PC-3 (cell line): ENCODE measurements around the gene ZNF25. TPM values are rescaled to one million over a fixed set of nuclear protein-coding genes. Genes with fewer than 3 reads are reported as not detected.

Experiments used
- ATAC-seq: fragments of 200-7000 bp; cut with Tn5 transposase; 2 replicates; pipeline ENCODE4 v1.9.1; 2020; ENCODE audit warnings: mild to moderate bottlenecking, moderate library complexity
- BruUV-seq: library from RNA; stranded (reverse); fragments of 400-500 nt; replicated peaks from 2 replicates; lab custom pipeline; 2021; lab: Mats Ljungman, UMichigan
- CTCF ChIA-PET: fragments of 300-600 bp; sonication (Branson Sonifier 250); formaldehyde crosslinking; loops from one replicate; lab custom pipeline; 2022; ENCODE audit warnings: antibody characterized with exemption; lab: Charles Lee
- POLR2A ChIA-PET: fragments of 300-600 bp; sonication (Branson Sonifier 250); formaldehyde crosslinking; loops from one replicate; lab custom pipeline; 2022; ENCODE audit warnings: antibody characterized with exemption; ENCODE audit not compliant: unreplicated experiment; lab: Charles Lee
- DNase-seq: peaks from one replicate; pipeline ENCODE4 v3.0.0-alpha.2; 2015
- H2AFZ ChIP-seq: fragments of 300-600 bp; sonication (generic); 2 replicates; pipeline ENCODE4 v1.6.0; 2016; ENCODE audit warnings: antibody characterized with exemption, low read length
- H3F3A ChIP-seq: fragments of 300-600 bp; sonication (generic); one replicate; pipeline ENCODE4 v1.6.0; 2017; ENCODE audit warnings: antibody characterized with exemption, low read length, control low read depth, mild to moderate bottlenecking; ENCODE audit not compliant: unreplicated experiment
- H3K27ac ChIP-seq: fragments of 300-600 bp; sonication (generic); 2 replicates; pipeline ENCODE4 v1.5.1; 2016; ENCODE audit warnings: mild to moderate bottlenecking, low read length
- H3K27me3 ChIP-seq: fragments of 300-600 bp; sonication (generic); 2 replicates; pipeline ENCODE4 v1.6.1; 2016; ENCODE audit warnings: low read length, mixed read lengths
- H3K36me3 ChIP-seq: fragments of 300-600 bp; sonication (generic); 2 replicates; pipeline ENCODE4 v1.6.1; 2016; ENCODE audit warnings: low read depth, mixed run types, low read length, mixed read lengths
- H3K4me1 ChIP-seq: fragments of 300-600 bp; sonication (generic); 2 replicates; pipeline ENCODE4 v1.5.1; 2016; ENCODE audit warnings: low read length; ENCODE audit not compliant: insufficient read depth
- H3K4me2 ChIP-seq: fragments of 300-600 bp; sonication (generic); 2 replicates; pipeline ENCODE4 v1.6.0; 2016; ENCODE audit warnings: low read length
- H3K4me3 ChIP-seq: fragments of 300-600 bp; sonication (generic); 2 replicates; pipeline ENCODE4 v1.5.1; 2016; ENCODE audit warnings: mild to moderate bottlenecking, low read length, mixed read lengths
- H3K79me2 ChIP-seq: fragments of 300-600 bp; sonication (generic); 2 replicates; pipeline ENCODE4 v1.6.1; 2017; ENCODE audit warnings: low read length, mixed read lengths
- H3K9ac ChIP-seq: fragments of 300-600 bp; sonication (generic); 2 replicates; pipeline ENCODE4 v1.6.0; 2016; ENCODE audit warnings: mild to moderate bottlenecking, low read length
- H3K9me2 ChIP-seq: fragments of 300-600 bp; sonication (generic); replicated peaks from 2 replicates; pipeline ENCODE4 v1.6.1; 2016; ENCODE audit warnings: mixed run types, low read length, mixed read lengths
- H3K9me3 ChIP-seq: fragments of 300-600 bp; sonication (generic); 2 replicates; pipeline ENCODE4 v1.6.1; 2016; ENCODE audit warnings: low read length, mixed read lengths
- H4K20me1 ChIP-seq: fragments of 300-600 bp; sonication (generic); 2 replicates; pipeline ENCODE4 v1.6.1; 2016; ENCODE audit warnings: low read length, mixed read lengths
- EZH2 ChIP-seq: fragments of 300-600 bp; sonication (generic); IDR thresholded peaks from one replicate; pipeline ENCODE4 v1.6.1; 2017; ENCODE audit warnings: antibody characterized with exemption, mild to moderate bottlenecking, low read length; ENCODE audit not compliant: unreplicated experiment
- EZH2phosphoT487 ChIP-seq: fragments of 300-600 bp; sonication (generic); IDR thresholded peaks from 2 replicates; pipeline ENCODE4 v1.6.1; 2018; ENCODE audit warnings: mild to moderate bottlenecking, antibody characterized with exemption, low read length, borderline replicate concordance
- intact Hi-C: fragments of 100-400 bp; cut with micrococcal nuclease; formaldehyde crosslinking; loops from 2 replicates; pipeline ENCODE4 v1.9.0; 2023
- total RNA-seq: library from RNA; depleted of rRNA; stranded (reverse); fragments of >200 nt; gene quantifications from 2 replicates; pipeline ENCODE4 v1.2.3, GENCODE V29; 2014
- TF ChIP-seq, protein P1 (sequence below): fragments of 300-600 bp; sonication (generic); conservative IDR thresholded peaks from 2 replicates; pipeline ENCODE4 v1.5.1; 2017; ENCODE audit warnings: antibody characterized with exemption, low read depth, mild to moderate bottlenecking, low read length

ZNF25 gene
- total RNA-seq, 1 experiment from 2014 or later = 3.9 TPM

DNA sequence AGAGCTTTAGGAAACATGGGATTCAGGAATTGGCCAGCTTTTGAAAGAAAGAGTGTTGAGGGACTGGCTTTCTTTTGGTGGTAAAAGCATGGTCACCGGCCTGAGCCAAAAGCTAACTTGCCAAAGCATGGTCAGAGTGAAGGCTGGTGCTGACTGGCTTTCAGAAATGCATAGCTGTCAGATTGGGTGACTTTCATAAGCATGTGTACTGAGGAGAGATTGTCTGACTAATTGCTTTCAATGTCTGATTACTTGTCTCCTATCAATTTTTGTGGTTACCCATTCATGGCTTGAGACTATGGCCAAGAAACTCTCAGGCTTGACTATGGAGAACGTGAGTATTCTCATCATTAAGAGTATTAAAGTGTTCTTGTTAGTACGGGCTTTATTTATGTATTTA lies 28.2 kb downstream of the ZNF25 start:
- Histone ChIP-seq H3K4me3 (no peak overlapping the region), H3K27me3 (no peaks in the 10 kb centered on the region), H4K20me1 (no peaks in the 10 kb centered on the region), H3K9me2 (no peaks in the 10 kb centered on the region), H3K9ac (no peak overlapping the region), H3F3A (no peaks in the 10 kb centered on the region), H2AFZ (no peak overlapping the region), H3K27ac (0 out of 2 replicates have a peak overlapping the region, but pooled peaks have one; percentile 2), H3K4me2 (no peak overlapping the region), H3K4me1 (no peaks in the 10 kb centered on the region), H3K36me3 (peaks cover 16% of the 10 kb centered on the region), H3K9me3 (no peaks in the 10 kb centered on the region), H3K79me2 (no peaks in the 10 kb centered on the region)
- BruUV-seq = no TSS peak
- POLR2A ChIA-PET = no interaction called here
- CTCF ChIA-PET = interaction anchor here (0.5 kb wide), 1 partner anchor 71 kb away, joined by 6 read pairs; no protein-coding TSS in a partner anchor
- ATAC-seq (no peak), DNase-seq (peak; percentile 43)
- TF ChIP-seq EZH2 (no peak), EZH2phosphoT487 (no peak)
- TF ChIP-seq, protein P1, sequence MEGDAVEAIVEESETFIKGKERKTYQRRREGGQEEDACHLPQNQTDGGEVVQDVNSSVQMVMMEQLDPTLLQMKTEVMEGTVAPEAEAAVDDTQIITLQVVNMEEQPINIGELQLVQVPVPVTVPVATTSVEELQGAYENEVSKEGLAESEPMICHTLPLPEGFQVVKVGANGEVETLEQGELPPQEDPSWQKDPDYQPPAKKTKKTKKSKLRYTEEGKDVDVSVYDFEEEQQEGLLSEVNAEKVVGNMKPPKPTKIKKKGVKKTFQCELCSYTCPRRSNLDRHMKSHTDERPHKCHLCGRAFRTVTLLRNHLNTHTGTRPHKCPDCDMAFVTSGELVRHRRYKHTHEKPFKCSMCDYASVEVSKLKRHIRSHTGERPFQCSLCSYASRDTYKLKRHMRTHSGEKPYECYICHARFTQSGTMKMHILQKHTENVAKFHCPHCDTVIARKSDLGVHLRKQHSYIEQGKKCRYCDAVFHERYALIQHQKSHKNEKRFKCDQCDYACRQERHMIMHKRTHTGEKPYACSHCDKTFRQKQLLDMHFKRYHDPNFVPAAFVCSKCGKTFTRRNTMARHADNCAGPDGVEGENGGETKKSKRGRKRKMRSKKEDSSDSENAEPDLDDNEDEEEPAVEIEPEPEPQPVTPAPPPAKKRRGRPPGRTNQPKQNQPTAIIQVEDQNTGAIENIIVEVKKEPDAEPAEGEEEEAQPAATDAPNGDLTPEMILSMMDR = no peak
- intact Hi-C loops = no loop called here

DNA sequence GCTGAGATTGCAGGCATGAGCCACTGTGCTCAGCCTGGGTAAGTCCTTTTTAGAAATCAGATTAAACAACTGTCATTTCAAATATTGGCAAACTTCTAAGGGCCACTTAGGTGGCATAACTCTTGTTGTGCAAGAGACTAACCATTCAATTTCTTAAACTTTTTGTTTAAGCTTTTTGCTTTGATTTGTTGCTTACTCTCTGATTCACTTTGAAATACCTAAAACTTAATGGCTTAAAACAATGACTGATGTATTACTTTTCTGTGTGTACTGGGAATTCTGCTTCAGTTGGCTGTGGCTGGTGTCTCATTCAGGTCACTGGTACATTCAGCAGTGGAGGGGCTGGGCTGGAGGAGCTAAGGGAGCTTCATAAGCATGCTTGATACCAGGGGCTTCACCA lies 28.9 kb downstream of the ZNF25 start:
- 0 out of 2 replicates have a peak overlapping the region, but pooled peaks have one; percentile 2 for H3K27ac ChIP-seq
- no peak overlapping the region for H3K4me3 ChIP-seq
- no peaks in the 10 kb centered on the region for H3K9me2 ChIP-seq
- no peak overlapping the region for H3K4me2 ChIP-seq
- H3K4me1 ChIP-seq = no peaks in the 10 kb centered on the region
- no peaks in the 10 kb centered on the region for H3K9me3 ChIP-seq
- H3F3A ChIP-seq = no peaks in the 10 kb centered on the region
- no peak overlapping the region for H2AFZ ChIP-seq
- H3K27me3 ChIP-seq = no peaks in the 10 kb centered on the region
- ChIA-PET CTCF (interaction anchor here (0.5 kb wide), 1 partner anchor 72 kb away, joined by 6 read pairs; no protein-coding TSS in a partner anchor), POLR2A (interaction anchor here (0.5 kb wide), 1 partner anchor 401 kb away, joined by 5 read pairs; no protein-coding TSS in a partner anchor)
- H4K20me1 ChIP-seq = no peaks in the 10 kb centered on the region
- TF ChIP-seq, protein P1 = no peak
- TF ChIP-seq EZH2 (no peak), EZH2phosphoT487 (no peak)
- intact Hi-C loops = no loop called here
- peak; percentile 27 for ATAC-seq
- no TSS peak for BruUV-seq
- H3K36me3 ChIP-seq = peaks cover 9% of the 10 kb centered on the region
- no peak overlapping the region for H3K9ac ChIP-seq
- H3K79me2 ChIP-seq = no peaks in the 10 kb centered on the region
- peak; percentile 51 for DNase-seq

DNA sequence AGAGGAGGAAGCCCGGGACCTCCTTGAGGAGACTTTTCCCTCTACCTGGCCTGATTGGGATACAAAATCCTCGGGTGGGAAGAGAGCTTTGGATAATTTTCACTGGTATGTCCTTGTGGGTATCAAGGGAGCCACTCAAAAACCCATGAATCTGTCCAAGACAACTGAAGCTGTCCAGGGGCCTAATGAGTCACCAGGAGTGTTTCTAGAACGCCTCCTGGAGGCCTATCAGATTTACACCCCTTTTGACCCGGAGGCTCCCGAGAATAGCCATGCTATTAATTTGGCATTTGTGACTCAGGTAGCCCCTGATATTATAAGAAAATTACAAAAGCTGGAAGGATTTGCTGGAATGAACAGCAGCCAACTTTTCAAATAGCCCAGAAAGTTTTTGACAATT lies 38.6 kb downstream of the ZNF25 start:
- no peaks in the 10 kb centered on the region for H3F3A ChIP-seq
- no peaks in the 10 kb centered on the region for H3K79me2 ChIP-seq
- H3K27ac ChIP-seq = no peak overlapping the region
- CTCF ChIA-PET = interaction anchor here (1.2 kb wide), 1 partner anchor 12 kb away, joined by 3 read pairs; no protein-coding TSS in a partner anchor
- no peak overlapping the region for H3K9ac ChIP-seq
- no peaks in the 10 kb centered on the region for H3K4me1 ChIP-seq
- intact Hi-C loops = no loop called here
- no peaks in the 10 kb centered on the region for H4K20me1 ChIP-seq
- no peaks in the 10 kb centered on the region for H3K9me3 ChIP-seq
- H3K4me2 ChIP-seq = no peak overlapping the region
- no peaks in the 10 kb centered on the region for H3K27me3 ChIP-seq
- ATAC-seq = no peak
- no peak overlapping the region for H3K4me3 ChIP-seq
- no peak overlapping the region for H2AFZ ChIP-seq
- TF ChIP-seq, protein P1 = peak; percentile 42
- TF ChIP-seq EZH2 (no peak), EZH2phosphoT487 (no peak)
- H3K36me3 ChIP-seq = no peaks in the 10 kb centered on the region
- H3K9me2 ChIP-seq = no peaks in the 10 kb centered on the region
- BruUV-seq = no TSS peak
- no peak for DNase-seq
- POLR2A ChIA-PET = no interaction called here
